ENCODE results near the gene MAT1A.

The MAT1A gene

DNA sequence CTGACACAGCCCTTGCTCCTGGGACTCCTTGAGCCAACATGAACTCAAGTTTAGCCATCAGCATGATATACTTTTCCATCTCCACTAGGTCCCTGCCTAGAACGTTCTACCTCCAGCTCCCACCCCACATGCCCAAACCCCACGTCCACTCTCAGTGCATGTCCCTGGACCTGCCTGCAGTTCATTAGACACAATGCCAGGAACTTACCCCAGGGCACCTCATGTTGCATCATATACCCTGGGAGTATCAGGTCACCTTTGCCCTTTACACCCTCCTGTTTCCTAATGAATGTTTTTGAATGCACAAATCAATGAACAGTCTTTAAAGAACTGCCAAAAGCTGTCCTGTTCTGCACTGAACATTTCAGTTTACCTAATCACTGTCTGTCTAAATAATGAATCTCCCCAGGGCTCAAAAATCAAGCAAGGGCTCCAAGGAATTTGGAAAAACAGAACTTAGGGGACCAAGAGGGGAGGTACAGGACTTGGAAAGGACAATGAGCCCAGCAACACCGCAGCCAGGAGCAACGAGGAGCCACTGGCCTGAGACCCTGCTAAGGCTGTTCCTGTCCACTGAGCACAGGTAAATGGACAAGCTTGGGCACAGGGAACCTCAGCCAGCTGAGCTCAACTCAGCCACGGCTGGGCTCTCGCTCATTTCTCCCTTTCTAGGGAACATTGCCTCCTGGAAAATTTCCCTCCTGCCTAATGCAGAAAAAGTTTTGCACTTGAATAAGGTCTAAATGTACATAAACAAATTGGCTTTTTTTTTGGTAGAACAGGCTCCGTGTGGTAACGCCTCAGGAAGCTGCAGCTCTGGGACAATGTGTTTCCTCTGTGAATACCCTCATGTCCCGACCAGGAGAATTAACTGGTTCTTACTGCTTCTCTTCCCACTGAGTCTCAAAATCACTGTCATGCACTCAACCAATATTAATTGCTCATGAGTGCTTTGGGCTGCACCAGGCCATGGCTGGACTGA, 7.4 kb downstream of the MAT1A start:
- DNase-seq (ENCODE audit: low spot score): no peak

DNA sequence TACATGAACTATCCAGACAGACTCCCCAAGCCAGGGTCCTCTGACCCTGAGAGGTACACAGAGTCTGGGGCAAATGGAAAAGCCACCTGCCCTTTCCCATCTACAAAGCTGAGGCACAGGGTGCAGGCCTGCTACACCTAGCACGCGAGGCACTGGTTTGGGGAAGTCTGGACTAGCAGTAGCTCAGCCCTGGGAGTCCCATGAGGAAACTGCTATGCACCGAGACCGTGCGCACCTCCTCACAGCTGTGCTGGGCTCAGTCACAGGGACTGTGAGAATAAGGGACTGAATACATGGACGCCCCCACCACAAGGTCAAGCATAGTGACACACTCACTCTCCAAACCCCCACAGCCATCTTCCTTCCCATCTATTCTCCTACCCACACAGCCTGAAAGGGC, 8.2 kb downstream of the MAT1A start:
- DNase-seq (ENCODE audit: low spot score): peak; percentile 0

DNA sequence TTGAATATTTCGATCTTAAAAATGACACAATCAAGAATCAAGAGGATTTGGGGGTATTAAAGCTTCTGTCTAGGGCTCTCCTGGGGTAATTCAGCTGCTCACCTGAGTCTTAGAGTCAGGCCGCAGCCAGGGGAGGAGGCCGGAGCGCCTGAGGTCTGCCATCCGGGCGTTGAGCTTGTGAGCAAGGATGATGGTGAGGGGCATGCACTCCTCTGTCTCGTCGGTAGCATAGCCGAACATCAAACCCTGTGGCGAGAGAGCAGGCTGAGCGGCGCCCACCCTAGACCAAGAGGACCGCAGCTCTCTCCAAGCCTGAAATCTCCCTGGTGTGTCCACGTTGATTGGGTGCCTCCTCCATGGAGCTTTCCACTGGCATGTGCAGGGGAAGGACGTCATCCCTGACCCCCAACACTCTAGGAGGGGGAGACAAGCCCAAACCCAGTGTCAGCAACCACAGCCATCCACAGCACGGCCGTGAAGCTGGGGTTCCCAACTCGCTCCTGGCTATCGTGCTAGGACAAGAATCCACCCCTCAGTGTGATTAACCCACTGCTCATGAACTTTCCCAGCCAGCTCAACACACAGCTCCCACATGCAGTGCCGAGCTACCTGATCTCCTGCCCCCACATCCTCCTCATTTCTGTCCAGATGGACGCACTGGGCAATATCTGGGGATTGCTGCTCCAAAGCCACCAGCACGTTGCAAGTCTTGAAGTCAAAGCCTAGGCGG, 9.2 kb downstream of the MAT1A start:
- peak; percentile 1 for DNase-seq (ENCODE audit: low spot score)

DNA sequence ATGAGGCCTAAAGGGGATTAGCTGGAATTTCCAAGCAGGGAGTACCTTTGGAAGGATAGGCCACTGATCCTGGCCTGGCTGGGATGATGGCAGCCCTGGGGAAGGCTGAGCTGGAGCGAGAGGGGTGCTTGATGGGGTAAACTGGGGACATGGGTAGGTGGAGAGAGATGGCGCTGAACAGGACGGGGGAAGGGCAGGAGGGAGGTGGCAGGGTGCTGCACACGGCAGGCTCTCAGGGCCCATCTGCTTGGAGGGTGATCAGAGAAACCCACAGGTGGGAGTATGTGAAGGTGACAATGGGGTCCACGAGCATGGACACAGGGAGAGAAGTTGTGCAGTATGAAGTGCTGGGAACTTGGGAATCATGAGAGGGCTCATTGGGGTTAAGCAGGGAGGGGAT, 10.3 kb downstream of the MAT1A start:
- DNase-seq (ENCODE audit: low spot score): no peak

DNA sequence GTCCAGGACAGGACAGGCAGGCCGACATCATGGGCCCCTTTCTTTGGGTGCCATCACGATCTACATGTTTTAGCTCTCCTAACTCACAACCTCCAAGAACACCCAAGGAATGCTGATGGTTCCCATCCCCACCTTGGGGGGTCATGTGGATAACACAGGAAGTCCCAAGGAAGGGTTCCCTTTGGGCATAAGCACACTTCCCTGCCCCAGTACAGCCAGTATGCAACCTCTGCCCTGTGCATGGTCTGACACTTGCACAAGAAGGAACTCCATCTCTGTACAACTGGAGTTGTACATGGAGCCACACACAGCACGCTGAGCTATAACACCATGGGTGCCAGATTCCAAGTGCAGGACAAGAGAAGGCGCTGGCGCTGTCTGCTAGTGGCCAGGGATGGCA, 11.0 kb downstream of the MAT1A start:
- no peak for DNase-seq (ENCODE audit: low spot score)

DNA sequence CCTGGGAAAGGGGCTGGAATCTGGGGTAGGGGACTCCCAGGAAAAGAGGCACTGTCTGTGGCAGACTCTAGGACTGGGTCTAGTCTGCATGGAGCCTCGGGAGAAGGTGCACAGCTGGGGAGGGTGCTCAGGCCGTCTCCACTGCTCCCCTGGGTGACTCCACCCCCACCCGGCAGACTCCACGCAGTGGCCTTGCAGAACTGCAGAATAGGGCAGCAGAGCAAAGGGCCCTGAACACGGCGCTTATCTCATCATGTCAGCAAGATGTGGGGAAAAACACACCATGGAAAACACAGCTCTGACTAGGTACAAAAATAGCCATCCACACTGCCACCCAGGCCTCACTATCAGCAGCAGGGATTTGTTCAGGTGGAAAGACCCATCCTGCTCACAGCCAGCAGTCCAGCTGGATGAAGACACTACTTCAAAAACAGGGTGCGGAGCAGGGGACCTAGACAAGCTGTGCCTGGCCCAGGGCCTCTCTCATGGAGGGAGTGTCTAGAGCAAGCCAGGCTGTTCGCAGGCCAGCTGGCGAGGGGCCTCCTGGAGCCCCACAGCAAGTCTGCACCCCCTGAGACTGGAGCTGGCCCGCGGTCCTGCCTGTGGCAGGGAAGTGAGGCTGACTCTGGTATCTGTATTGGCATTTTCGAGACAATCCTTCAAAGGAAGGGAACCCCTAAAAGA, 11.7 kb downstream of the MAT1A start:
- peak; percentile 0 for DNase-seq (ENCODE audit: low spot score)

DNA sequence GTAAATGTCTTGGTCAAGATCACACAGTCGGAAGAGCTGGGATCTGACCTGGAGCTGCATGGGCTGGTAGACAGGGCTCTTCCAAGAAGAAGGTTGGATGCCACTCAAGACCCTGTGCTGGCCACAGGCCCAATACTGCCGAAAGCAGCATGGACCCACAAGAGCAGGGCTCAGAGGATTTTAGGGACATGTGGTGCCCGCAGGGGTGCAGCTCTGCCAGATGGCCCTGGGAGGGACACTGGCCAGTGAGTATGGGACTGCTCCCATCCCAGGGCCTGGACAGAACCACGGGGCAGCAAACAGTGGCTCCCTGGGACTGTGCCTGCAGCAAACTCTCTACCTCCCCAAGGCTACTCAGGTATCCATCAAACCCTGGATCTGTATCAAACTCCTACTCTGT, 12.4 kb downstream of the MAT1A start:
- DNase-seq (ENCODE audit: low spot score): peak; percentile 1

DNA sequence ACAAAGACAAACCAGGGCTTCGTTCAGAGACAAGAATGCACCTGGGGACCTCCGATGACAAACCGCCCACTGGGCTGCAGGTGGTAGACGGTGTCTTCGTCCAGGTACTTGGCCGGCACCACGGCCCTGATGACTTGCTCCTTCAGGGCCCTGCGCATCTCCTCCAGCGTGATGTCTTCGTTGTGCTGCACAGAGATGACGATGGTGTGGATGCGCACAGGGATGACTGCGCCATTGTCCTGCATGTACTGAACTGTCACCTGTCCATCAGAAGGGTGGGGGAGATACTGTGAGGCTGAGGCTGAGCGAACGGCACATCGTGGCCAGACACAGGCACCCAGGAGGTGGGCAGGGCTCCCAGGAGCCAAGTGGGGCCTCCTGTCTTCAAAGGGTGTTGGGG, 13.1 kb downstream of the MAT1A start:
- no peak for DNase-seq (ENCODE audit: low spot score)

DNA sequence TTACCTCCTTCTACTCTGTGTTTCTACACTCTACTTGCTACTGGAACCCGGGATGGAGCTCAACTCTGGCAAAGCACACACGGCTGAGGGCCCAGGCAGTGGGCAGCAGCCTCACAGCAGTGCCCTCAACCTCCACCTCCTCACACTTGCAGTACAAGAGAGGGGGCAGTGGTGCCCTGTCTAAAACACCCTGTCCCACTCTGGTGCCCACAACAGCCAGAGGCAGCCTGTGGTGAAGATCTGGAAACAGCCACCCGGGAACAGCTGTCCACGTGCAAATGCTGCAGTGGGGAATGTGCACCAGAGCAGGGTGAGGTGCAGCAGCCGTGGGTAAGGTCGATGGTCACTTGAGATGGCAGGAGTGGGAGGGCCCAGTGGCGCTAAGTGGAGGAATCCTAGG, 13.7 kb downstream of the MAT1A start:
- DNase-seq (ENCODE audit: low spot score): no peak

DNA sequence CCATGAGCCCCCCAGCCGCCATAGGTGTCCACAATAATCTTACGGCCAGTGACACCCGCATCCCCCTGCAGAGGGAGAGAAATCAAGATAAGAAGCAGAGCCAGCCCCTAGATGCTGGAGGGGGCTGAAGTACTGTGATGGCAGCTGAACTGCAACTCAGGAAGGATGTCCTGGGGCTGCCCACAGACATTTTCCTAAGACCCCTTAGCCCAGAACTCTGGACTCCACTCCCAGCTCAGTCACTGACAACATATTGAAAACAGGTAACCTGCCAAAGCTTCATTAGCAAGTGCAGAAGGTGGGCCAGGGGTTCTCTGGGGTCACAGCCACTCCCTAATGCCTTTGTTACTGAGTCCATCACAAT, 14.3 kb downstream of the MAT1A start:
- DNase-seq (ENCODE audit: low spot score): no peak

DNA sequence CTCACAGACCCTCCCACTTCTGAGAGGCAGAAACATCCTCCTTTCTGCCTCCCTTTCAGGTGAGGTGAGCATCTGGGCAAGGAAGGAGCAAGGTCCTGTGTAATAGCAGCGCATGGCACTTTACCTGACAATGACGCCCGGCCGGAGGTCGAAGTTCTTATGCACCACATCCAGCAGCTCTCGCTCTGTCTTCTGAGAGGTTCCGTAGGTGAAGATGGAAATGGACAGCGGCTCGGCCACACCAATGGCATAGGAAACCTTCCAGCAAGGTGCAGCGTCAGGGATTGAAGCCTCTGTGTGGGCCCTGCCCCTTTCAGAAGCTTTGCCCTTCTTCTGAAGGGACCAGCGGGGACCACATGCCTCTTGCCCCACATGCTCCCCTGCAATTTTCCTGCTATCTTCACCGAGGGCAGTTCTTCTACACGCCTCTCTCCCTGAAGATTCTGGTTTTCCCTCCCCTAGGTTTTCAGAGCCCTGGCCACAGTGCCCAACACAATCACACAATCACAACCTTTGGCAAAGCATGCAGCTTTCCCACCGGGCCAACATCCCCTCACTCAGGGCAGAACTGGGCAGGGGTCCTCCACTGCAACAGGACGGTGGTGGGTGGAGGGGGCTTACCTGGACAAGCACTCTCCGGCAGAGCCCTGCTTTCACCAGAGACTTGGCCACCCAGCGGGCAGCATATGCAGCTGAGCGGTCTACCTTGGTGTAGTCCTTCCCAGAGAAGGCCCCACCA, 14.9 kb downstream of the MAT1A start:
- no peak for DNase-seq (ENCODE audit: low spot score)

DNA sequence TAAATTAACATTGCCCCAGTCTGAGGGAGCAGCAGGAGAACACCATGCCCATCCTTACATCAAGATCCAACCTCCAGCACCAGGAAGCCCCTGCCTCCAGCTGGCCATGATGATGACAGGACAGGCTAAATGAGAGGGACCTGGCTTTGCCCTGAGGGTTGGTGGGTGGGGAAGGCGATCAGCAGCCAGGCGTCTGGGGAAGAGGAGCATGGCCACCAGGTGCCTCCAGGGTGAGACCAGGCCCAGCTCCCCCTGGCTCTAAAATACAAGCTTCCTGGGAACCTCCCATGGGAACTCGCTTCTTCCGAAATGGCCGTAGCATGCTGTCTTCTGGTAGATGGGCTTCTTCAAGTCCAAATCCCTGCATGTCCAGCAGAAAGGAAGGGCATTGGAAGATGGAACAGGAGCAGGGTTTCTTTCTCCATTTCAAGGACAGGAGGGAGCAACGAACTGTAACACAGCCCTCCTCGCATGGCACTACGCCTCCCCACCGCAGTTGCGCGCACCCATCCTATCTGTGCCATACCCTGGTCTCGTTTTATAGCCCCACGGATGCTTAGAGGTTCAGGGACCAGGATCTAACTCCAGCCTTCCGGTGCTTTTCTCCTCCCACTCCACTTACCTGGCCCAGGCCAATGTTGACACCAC, 15.8 kb downstream of the MAT1A start:
- no peak for DNase-seq (ENCODE audit: low spot score)

DNA sequence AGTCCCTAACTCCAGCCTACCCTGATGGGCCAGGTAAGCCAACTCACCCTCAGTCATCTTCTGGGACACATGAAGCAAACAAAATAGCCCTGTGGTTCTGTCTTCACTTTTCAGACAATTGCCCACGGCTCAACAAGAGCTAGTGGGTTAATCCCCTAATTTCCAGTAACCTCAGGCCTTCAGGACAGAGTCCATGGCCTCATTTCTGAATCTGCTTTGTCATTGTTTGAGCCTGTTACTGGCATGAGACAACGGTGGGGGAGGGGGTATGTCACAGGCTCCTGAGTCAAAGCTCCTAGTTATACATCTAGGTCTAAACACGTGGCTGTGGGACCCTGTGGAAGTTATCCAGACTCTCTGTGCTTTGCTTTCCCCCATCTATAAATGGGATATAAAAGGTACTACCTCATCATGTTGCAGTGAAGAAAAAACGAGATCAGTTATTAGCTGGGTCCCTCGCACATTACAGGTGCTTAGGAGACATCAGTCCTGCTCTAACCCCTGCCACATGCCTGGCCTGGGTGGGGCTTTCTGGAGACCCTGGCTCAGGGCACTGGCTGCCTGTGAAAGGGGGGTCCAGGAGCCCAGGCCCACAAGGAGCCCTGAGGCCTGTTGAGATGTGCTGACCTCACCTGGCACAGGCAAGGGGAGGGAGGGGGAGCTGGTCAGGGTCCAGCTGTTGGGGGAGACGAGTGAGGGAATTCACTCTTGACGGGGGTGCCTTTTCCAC, 16.5 kb downstream of the MAT1A start:
- no peak for DNase-seq (ENCODE audit: low spot score)

DNA sequence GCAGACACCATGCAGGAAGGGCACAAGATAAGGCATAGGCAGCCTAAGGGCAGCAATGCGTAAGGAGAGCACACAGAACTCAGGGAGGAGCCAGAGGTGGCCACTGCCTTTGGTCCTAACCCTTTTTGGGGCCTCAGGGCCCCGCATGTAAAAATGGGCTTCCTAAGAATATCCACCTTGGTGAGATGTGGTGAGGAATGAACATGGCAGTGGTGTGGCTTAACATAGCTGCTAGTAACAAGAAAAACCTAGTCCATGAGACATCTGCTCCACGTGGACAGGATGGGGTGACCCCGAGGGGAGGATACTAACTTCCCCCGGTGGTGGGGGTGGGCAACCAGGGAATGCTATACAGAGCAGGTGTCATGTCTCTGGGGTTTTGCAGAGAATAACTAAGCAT, 18.0 kb downstream of the MAT1A start:
- no peak for DNase-seq (ENCODE audit: low spot score)

DNA sequence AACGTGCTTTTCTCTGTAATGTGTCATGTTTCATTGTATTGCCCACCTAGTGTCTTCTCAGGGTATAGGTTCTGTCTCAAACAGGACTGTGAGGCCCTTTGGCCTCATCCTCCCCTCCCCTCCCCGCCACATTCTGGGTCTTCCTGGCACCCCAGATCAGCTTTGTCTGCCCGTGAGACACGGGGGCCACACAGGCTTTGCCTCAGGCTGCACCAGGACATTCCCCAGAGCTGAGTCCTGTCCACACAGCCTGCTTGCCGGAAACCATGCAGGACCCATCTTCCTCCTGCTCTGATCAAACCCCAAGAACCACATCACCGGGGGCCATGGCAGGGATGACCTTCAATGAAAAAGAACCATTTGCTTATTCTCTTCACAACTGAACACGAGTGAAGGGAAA, 18.6 kb downstream of the MAT1A start:
- DNase-seq (ENCODE audit: low spot score): no peak

DNA sequence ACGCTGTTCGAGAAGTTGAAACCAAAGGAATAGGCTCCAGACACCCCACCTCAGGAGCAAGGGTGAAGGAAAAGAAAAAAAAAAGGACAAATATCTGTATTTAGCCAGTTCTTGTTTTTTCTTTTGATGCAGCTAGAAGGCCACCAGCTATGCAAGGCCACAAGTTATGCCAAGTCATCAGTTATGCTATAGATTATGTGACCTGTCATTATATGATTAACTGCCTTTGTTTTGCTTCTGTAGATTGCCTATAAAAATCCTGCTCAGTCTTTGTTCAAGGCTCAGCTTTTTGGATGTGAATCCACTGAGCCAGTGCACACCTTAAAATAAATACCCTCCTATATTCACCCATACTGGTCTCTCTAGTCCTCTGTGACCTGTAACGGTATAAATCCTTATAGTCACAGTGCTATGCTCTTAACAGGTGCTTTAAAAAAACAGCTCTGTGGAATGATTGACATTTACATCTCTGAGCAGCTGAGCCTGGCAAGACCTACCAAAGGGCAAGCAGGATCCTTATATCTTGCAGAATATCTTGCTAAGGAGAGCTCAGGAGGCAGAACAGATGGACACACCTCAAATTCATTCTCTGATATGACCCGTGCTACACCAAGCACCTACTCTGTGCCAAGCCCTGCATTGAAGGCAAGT, 20.4 kb downstream of the MAT1A start:
- no peak for DNase-seq (ENCODE audit: low spot score)

DNA sequence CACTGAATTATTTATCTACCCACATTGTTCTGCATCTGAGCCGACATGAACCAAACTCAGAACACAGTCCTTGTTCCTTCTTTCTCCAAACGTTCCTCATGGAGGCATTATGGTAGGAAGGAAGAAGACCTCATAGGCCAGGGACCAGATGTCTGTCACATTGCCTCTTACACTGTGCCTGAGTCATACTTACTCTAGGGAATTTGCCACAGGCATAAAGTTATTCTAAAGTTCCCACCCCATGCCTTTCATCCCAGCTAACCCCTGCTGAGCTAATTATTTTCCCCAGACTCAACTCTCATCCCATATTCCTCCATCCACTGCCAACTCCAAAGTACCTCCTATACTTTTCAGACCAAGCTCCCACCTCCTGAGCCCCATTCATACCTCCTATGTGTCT, 21.2 kb downstream of the MAT1A start:
- DNase-seq (ENCODE audit: low spot score): no peak

DNA sequence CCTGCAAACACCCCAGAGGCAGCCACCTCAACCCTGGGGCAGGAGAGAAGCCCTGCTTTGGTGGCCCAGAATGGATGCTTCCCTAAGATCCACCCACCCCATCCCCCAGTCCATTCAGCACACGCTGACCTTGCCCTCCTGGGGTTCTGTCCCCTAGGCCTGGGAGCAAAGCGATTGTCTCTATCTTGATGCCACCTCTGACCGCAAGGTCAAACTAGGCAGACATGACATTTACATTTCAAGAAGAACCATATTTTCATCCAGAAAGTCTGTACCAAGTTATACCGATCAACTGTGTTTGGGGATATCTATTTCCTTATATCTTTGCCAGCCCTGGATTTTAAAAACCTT, 23.0 kb downstream of the MAT1A start:
- no peak for DNase-seq (ENCODE audit: low spot score)

DNA sequence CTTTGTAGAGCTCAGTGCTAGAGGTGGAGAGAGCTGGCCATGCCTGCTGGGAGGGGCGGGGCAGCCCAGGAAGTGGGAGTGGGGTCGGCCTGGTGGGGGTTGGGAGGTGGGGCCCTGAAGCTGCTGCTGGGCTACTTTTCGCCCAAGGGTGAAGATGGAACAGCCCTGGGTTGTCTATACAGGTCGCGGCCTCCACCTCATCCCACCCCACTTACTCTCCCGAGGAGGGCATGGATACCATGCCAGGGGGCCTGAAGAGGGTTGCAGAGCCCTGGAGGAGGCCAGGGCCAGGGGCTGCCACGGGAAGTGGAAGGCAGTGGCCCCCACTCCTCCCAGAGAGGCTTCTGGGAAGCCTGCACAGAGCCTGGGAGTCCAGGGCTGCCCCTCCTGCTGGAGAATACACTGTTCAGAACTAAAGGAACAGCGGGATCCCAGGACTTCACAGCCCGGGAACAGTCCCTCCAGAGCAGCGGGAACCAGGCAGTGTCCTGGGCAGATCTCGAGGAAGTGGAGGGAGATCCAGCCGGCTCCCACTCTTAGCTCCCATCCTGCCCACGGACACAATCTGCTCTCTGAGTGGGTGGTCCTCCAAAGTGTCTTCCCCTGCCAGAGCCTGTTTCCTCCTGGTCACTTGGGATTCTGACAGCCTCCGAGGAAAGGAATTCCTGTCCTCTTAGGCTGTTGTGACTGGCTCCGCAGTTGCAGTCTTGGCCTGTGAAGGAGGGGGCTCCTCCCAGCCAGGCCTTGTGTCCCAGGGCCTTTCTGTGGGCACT, 23.5 kb downstream of the MAT1A start:
- no peak for DNase-seq (ENCODE audit: low spot score)
